EH (cell line): Measurements from ENCODE around the gene HEBP1.

Source experiments
- DNase-seq: peaks from one replicate; pipeline ENCODE4 v3.0.0-alpha.2; 2015; ENCODE audit warnings: low read depth

Gene HEBP1

GRCh38 chr12:12951504-12951903, 48.6 kb downstream of the HEBP1 start:
- no peak for DNase-seq

DNA sequence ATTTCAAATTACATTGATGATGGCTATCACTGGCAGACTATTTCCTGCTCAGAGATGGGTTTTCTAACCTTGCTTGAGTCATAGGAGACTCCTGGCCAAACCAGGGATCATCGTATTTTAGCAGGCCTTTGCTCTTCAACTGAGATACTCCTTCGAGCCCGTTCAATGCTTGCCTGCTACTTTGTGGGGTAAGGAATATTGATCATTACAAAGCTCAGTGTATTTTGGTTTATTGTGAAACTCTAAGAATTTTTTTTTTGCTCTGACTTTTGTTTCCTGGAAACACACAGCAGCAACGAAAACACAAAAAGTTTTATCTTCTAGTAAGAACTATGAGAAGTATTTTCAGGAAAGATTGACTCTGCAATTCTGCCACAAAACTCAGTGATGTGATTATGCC, 52.2 kb downstream of the HEBP1 start:
- no peak for DNase-seq

DNA sequence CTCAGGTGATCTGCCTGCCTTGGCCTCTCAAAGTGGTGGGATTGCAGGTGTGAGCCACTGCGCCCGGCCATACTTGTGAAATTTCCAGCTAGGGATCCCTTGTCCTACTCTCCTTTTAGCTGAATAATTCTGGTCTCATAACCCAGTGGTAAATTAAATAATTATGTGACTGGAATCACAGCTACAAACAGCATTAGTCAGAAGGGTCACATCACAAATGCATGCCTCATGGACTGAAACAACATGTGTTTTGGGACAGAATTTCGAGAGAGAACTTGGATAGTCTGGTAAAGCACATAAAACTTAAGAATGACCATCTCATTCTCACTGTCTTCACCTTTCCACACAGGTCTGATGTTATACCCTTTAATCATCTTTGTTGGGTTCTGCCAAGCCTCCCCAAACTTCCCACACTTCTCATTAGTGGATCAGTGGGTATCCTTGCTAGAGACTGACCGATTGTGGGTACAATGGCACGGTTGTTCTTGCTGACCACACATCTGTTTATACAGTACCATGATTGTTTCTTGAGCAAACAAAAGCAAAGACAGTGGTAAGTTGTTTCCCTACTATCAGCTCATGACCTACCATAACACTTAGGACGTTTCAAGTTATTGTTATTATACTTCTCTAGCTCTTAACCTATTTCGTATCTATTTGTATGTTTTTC, 53.2 kb downstream of the HEBP1 start:
- DNase-seq: peak; percentile 50

DNA sequence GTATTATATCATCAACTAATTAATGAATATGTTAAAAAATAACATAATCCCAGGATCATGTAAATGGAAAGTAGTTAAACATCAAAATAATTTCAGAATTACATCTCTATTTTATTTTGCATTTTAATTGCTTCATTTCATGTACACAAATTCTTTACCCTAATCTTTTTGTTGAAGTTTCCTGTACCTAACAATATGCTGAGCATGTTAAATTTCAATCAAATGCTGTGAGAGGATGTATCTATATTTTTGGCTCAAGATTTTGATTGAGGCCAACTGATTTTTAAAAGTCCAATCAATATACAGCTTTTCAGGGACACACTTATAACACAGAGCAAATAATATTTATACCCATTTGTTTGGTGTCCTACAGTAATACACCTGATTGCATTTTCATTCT, 54.5 kb downstream of the HEBP1 start:
- no peak for DNase-seq

DNA sequence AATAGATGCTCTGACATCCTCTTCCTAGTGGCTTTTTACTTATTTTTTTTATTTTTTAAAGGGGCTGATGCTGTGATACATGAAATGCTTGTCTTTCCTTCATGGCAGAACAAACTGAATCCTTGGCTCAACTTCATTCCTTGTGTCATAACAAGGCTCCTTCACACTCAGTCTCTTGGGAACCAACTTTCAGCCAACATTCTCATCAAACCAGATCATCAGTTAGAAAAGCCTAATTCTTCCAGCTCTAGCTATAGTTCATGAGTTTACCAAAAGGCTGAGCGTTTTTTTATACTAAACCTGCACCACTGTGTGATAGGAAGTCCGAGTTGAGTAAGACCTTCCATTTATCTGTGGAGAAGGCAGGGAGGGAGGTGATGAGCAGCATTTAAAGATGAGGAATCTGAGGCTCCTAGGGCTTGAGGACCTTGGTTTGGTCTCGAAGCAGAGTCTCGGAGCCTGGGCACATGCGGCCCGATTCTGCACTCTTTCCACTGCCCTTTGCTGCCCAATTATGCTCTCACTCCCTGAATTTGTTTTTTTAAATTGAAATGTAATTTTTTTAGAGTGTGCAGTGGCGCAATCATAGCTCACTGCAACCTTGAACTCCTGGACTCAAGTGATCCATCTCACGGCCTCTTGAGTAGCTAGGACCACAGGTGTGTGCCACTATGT, 56.3 kb downstream of the HEBP1 start:
- peak; percentile 30 for DNase-seq

GRCh38 chr12:12941450-12942350, 58.4 kb downstream of the HEBP1 start:
- no peak for DNase-seq

GRCh38 chr12:12939888-12940287, 60.2 kb downstream of the HEBP1 start:
- no peak for DNase-seq

DNA sequence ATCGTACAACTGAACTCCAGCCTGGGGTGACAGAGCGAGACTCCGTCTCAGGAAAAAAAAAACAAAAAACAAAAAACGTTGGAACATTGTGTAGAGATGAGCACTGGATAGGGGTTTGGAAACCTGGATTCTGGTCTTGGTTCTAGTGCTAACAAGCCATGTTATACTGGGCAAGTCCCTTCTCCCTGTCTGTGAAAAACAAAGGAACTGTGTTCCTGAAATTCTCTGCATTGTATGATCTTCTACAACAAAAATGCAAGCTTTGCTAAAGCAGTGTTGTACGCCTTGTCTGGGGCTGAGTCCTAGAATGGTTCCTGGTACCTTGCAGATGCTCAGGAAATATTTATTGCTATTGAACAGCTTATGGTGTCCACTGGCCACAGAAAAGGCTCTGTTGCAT, 61.5 kb downstream of the HEBP1 start:
- DNase-seq: no peak

DNA sequence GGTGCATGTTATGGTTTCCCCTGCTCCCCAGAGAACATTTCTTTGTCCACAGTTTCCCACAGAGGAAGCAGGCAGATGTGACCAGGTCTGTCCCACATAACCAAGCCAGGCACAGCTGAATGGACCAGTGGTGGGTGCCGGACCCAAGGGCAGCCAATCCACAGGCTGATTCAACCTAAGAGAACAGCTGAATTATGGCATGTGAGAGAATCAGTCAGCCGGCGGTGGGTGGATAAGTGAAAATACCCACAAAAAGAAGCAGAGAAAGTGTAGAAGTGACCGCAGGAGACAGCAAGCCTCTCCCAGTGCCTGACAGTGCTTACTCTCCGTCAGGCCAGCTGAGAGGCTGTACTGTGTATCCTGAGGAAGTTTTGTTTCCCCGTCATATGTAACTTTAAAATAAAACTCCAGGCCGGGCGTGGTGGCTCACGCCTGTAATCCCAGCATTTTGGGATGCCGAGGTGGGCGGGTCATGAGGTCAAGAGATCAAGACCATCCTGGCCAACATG, 63.0 kb downstream of the HEBP1 start:
- DNase-seq: no peak

DNA sequence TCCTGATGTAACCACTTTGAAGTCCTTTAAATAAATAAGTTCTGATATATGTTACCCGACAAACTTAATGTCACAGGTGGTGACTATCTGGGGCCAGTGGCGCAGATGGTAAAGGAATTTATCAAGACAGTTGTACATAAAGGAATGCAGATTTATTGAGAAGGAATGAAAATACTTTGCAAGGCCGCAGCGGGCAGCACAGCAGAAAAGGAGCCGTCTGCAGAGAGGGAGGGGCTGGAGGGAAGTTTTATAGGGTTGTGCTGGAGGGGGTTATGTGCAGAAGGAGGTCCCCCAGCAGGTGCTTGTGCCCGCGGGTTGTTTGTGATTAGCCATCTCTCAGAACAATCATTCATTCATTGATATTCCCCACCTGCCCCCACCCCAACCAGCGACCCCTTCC, 65.5 kb downstream of the HEBP1 start:
- DNase-seq: no peak

DNA sequence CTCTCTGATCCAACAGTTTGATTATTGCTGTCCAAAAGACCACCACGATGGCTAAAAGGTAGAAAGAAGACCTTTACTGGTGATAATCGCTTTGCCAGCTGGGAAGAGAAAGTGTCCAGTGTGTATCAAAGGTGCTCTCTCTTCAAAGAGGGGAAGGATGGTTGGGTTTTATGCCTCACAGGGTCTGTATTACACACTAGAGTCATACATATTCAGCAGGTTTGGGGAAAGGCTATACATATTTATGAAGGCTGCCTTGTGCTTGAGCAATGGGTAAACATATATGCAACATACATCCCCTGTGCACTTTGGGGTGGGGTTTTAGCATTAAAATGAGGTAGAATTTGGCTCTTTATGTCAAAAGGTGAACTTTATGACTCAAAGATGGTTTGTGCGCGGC, 66.3 kb downstream of the HEBP1 start:
- DNase-seq: no peak

DNA sequence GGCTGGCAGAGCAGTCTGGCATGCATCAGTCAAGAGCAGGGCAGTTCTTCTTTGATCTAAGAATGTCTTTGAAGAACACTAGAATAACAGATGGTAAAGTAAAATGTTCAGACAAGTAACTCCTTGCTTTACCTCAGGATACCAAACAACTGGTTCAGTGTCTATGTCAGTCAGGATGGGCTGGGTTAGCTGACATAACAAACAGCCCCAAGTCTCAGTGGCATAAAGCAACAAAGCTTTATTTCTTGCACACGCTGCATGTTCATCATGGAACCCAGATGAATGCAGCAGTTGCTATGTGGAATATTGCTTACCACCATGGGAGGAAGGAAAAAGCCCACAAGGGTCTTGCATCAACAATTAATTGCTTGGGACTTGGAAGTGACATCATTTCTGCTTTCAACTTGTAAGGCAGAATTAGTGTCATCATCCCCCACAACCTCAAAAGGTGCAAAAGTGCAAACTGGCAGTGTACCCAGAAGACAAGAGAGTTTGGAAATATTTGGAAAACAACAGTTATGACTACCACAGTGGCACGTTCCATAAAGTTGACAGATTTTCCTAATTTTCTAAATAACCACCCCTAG, 69.3 kb downstream of the HEBP1 start:
- no peak for DNase-seq

- DNase-seq: no peak
Measured at GRCh38 chr12:12929696-12930095, 70.4 kb downstream of the HEBP1 start.

DNA sequence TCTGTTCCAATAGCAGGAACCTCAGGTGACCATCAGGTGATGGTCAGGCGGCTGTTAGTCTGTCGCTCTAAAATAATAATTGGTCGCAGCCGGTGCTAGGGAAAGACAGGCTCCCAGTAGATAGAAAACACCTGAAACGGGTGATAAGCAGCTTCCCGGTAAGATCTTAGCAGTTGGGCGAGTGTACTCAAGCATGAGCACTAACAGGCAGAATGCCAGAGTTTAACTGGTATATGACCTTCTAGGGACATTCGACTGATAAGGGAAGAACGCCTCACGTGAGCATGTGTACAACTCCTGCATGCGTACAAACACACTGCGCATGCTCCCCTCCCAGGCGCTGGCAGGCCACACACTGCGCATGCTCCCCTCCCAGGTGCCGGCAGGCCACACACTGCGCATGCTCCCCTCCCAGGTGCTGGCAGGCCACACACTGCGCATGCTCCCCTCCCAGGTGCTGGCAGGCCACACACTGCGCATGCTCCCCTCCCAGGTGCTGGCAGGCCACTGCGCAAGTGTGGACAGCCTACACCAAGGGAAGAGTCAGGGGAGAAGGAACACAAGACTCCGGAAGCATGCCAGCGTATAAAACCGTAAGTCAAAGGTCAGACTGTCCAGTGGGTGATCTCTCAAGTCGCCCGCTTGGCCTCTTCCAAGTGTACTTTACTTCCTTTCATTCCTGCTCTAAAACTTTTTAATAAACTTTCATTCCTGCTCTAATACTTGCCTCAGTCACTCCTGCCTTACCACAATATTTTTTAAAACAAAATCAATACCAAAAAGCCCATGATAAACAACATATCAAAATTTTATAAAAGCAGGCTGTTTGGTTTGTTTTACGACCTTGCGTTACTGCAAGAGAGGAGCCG, 72.6 kb downstream of the HEBP1 start:
- DNase-seq: no peak

DNA sequence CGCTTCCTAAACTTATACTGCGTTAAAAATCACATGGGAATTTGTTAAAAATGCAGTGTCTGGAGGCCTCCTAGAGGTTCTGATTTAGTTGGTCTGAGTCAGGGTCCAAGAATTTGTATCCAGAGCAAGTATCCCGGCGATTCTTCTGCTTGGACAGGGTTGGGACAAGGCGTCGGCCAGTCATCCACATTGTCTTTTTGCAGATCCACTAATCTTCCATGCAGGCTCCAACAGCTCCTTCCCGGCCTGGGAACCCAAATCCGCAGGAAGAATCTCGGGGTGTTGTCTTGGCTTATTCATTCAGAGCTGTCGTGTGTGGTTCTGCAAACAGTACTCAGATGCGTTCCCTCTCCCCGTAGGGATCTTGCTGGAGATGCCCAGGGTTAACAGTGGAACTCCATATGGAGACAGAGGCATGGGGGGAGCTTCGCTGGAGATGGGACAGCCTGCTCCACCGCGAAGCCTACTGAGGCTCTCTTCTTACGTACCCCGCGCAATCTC, 73.4 kb downstream of the HEBP1 start:
- DNase-seq: peak; percentile 73

DNA sequence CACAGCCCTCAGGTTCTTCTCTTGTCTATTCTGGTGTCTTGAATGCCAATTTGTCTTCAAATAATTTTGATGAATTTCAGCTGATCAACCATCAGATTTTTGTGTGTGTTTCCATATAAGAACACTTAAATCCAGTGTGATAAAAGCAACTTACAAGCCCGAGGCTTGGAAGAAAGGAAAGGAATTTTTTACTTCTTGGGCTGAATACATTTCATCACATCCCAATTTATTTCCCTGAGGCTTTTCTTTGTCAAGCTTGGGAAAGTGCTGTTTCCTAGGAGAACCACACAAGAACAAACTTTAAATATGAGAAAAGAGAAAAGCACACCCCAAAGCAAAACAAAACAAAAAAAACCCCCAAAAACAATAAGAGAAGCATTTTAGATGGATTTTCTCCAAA, 74.7 kb downstream of the HEBP1 start:
- DNase-seq: peak; percentile 56
